HG03354 (cell line): ENCODE data around the gene FAM89B.

ENCODE experiments used
- ATAC-seq: cut with Tn5 transposase; IDR thresholded peaks from one replicate; pipeline ENCODE4 v1.9.1; 2021; ENCODE audit warnings: mild to moderate bottlenecking; ENCODE audit not compliant: unreplicated experiment, poor library complexity, severe bottlenecking

FAM89B gene

GRCh38 chr11:65585396-65586246, 13.3 kb downstream of the FAM89B start:
- no peak for ATAC-seq

DNA sequence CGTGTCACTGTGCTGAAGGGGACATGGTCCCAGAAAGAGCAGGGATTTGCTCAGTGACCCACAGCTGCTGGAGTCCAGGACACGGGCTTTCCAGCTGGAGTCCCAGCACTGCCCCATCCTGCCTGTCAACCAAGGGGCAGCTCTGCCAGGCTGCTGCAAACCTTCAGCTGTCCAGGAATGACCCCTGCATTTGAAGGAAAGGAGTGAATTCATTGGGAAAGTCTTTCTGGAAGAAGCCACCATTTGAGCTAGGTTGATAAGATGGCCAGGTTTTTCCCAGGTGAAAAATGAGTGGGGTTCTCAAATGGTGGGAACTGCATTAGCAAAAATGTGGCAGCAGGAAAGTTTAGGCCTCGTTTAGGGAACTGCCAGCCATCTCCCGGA, 13.9 kb downstream of the FAM89B start:
- no peak for ATAC-seq

GRCh38 chr11:65586676-65587075, 14.3 kb downstream of the FAM89B start:
- no peak for ATAC-seq

GRCh38 chr11:65588199-65589054, 16.1 kb downstream of the FAM89B start:
- peak; percentile 82 for ATAC-seq

- no peak for ATAC-seq
Measured at GRCh38 chr11:65589444-65590239, 17.3 kb downstream of the FAM89B start.

GRCh38 chr11:65590240-65590738, 18.0 kb downstream of the FAM89B start:
- ATAC-seq, result no peak

- ATAC-seq, result no peak
Measured at GRCh38 chr11:65591939-65592857, 19.9 kb downstream of the FAM89B start.

DNA sequence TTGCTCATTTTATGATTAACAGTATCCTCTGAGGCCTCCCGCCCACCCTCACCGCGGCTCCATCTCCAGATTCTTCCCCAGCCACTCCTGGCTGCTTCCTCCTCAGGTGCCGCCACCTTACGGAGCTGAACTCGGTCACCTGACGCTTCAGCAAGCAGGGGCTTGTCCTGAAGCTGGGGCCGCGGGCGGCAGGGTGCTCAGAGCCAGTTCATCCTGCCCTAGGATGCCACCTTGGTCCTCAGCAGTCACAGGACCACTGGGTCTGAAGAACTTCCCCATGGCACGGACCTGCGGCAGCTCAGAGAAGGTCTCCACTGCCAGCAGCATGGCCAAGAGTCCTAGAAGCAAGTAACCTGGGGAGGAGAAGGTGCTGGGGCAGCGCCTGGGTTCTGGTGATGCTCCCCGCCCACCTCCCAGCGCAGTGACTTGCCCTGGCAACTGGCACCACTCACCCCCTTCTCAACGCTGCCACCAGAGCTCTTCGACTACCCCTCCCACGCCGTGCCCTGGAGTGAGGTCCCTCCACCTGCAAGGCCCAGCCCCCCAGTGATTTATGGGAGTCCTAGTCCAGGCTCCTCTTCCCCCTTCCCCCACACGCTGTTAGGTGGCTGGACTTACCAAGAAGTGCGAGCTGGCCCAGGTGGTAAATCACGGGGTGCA, 20.6 kb downstream of the FAM89B start:
- no peak for ATAC-seq

DNA sequence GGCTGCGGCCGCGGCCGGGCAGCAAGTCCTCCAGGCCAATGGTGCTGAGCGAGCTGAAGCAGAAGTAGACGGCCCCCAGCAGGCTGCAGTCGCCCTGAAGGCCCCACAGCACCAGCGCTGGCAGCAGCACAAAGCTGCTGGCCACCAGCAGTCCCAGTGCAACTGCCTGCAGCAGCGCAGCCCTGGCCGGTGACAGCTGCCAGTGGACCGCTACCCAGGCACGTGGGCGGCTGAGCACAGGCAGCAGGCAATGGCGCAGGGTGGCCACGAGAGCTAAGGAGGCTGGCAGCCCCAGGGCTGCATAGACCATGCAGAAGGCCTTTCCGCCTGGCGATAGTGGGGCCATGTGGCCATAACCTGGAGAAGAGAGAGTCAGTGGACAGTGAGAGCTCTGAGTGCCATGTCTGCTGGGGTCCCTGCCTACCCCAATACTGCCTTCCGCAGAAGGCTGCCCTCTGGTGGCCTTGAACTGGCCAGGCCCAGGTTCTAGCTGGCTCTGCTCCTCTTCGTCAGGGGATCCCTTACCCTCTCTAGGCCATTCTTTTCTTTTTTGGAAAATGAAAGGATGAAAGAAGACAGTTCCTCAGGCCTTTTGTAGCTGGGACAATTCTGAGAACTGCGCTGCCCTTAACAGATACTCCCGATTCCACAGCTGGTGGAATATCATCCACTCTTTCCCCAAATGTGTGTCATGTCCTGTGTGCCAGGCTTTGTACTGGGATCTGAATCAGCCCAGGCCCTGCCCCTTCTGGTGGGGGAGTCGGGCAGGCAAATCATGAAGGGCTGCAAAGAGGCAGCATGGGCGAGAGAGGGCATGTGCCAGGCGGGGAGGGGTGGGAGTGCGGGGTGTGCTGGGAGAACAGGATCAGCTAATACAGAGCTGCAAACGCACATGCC, 21.4 kb downstream of the FAM89B start:
- ATAC-seq, result no peak

- no peak for ATAC-seq
Measured at GRCh38 chr11:65595131-65595530, 22.8 kb downstream of the FAM89B start.

DNA sequence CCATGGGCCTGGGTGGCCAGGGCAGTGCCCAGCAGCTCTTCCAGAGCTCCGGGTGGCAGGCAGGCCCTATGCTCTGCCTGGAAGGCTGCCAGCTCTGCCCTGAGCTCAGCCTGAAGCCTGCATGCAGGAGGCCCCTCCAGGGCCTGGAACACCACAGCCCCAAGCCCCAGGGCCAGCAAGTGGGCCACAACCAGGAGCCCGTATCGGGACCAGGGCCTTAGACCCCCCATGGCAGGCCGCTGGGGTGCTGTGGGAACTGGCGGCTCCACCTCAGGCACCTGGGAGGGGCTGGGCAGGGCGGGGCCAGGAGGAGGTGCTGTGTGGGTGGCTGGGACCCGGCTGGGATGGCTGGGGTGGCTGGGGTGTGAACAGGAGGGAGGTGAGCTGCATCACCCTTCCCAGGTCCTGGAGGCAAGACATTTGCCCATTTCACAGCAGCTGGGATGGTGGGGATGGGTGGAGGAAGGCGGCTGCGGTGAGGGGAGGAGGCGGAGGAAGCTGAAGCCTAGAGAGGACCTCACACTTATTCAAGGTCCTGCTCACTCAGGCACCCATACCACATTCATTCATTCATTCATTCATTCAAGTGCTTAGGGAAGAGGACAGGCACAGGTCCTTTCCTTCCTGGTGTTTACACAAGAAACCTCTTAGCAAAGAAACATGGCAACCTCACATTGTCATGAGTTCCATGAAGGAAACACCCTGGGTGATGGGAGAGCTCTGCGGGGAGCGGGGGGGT, 23.4 kb downstream of the FAM89B start, which contains the start of gene KCNK7:
Gene KCNK7 (minus strand): TSS at position 258 of the 739 bp plus-strand sequence. CDS start 28 bp downstream, at position 230.
- no peak for ATAC-seq

- ATAC-seq, result no peak
Measured at GRCh38 chr11:65596520-65596919, 24.2 kb downstream of the FAM89B start.

- ATAC-seq, result no peak
Measured at GRCh38 chr11:65598258-65598699, 25.9 kb downstream of the FAM89B start.

DNA sequence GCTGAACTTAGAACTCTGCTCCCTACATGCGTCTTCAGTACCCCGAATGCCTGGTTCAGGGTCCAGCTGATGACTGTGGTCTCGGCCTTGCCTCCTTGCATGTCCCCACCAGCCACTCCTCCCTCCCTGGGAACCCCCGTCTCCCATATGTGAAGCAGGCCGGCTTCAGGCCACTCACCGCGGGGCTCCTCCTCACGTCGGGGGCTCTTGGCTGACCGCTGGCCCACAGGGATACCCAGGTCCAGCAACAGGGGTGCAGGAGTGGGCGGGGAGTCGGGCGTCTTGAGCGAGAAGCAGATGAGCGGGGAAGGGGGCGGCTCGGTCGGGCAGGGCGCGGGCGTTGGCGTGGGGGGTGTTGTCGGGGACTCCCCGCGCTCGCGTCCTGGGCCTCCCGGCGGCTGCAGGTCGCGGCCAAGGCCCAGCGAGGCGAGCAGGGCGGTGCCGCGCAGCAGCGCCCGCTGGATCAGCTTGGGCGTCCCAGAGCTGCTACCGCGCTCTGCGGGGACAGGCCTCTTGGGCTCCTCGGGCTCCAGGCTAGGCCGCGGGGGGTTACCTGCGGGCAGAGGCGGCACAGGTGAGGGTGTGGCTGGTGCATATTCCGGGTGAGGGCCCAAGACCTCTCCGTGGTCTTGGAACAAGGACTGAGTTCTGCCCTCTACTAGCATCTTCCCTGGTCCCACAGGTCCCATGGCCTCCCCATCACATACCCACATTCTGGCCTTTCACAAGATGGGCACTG, 27.0 kb downstream of the FAM89B start:
- no peak for ATAC-seq

- ATAC-seq, result no peak
Measured at GRCh38 chr11:65599955-65600246, 27.6 kb downstream of the FAM89B start.

- no peak for ATAC-seq
Measured at GRCh38 chr11:65604258-65604657, 31.9 kb downstream of the FAM89B start.
